ENCODE measurements around the gene MCTP2. TPM values are rescaled to one million over a fixed set of nuclear protein-coding genes. Genes with fewer than 3 reads are reported as not detected.

Gene MCTP2
- total RNA-seq, 1 experiment from 2014 or later, result 7.4 TPM

DNA sequence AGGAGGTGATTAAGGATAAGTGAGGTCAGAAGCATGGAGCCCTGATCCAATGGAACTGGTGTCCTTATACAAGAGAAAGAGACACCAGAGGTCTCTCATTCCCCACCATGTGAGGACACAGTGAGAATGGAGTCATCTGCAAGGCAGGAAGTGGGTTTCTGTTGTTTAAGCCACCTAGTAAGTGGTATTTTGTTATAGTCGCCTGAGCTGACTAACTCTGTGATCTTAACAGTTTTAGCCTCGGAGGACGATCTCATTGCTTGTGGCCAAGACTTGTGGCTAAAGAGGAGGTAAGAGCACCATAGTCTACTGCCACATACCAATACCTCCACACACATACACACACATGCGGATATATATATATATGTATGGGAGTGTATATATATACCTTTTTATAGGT, 73.8 kb downstream of the MCTP2 start (continued):
- TF ChIP-seq FOXP1 (CRISPR knock-in tag; IDR thresholded peaks at IDR 0.05; ENCODE audit: borderline replicate concordance) (no peak), GRHL2 (CRISPR knock-in tag; IDR thresholded peaks at IDR 0.05; ENCODE audit: insufficient replicate concordance, severe bottlenecking) (no peak), ZBTB21 (CRISPR knock-in tag; IDR thresholded peaks at IDR 0.05; ENCODE audit: borderline replicate concordance) (no peak), NFATC4 (CRISPR knock-in tag; IDR thresholded peaks at IDR 0.05) (no peak), HMGA2 (CRISPR knock-in tag; IDR thresholded peaks at IDR 0.05) (no peak), SOX15 (CRISPR knock-in tag; IDR thresholded peaks at IDR 0.05) (no peak), ZNF512 (CRISPR knock-in tag; IDR thresholded peaks at IDR 0.05; ENCODE audit: borderline replicate concordance) (no peak), NFE2L1 (CRISPR knock-in tag; IDR thresholded peaks at IDR 0.05) (no peak), CBFB (CRISPR knock-in tag; IDR thresholded peaks at IDR 0.05; ENCODE audit: low read depth) (no peak), NR1H2 (CRISPR knock-in tag; IDR thresholded peaks at IDR 0.05) (no peak), ZNF396 (CRISPR knock-in tag; IDR thresholded peaks at IDR 0.05; ENCODE audit: borderline replicate concordance) (no peak)
- TF ChIP-seq, protein P1, sequence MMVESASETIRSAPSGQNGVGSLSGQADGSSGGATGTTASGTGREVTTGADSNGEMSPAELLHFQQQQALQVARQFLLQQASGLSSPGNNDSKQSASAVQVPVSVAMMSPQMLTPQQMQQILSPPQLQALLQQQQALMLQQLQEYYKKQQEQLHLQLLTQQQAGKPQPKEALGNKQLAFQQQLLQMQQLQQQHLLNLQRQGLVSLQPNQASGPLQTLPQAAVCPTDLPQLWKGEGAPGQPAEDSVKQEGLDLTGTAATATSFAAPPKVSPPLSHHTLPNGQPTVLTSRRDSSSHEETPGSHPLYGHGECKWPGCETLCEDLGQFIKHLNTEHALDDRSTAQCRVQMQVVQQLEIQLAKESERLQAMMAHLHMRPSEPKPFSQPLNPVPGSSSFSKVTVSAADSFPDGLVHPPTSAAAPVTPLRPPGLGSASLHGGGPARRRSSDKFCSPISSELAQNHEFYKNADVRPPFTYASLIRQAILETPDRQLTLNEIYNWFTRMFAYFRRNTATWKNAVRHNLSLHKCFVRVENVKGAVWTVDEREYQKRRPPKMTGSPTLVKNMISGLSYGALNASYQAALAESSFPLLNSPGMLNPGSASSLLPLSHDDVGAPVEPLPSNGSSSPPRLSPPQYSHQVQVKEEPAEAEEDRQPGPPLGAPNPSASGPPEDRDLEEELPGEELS (CRISPR knock-in tag; IDR thresholded peaks at IDR 0.05), result no peak
- TF ChIP-seq, protein P2, sequence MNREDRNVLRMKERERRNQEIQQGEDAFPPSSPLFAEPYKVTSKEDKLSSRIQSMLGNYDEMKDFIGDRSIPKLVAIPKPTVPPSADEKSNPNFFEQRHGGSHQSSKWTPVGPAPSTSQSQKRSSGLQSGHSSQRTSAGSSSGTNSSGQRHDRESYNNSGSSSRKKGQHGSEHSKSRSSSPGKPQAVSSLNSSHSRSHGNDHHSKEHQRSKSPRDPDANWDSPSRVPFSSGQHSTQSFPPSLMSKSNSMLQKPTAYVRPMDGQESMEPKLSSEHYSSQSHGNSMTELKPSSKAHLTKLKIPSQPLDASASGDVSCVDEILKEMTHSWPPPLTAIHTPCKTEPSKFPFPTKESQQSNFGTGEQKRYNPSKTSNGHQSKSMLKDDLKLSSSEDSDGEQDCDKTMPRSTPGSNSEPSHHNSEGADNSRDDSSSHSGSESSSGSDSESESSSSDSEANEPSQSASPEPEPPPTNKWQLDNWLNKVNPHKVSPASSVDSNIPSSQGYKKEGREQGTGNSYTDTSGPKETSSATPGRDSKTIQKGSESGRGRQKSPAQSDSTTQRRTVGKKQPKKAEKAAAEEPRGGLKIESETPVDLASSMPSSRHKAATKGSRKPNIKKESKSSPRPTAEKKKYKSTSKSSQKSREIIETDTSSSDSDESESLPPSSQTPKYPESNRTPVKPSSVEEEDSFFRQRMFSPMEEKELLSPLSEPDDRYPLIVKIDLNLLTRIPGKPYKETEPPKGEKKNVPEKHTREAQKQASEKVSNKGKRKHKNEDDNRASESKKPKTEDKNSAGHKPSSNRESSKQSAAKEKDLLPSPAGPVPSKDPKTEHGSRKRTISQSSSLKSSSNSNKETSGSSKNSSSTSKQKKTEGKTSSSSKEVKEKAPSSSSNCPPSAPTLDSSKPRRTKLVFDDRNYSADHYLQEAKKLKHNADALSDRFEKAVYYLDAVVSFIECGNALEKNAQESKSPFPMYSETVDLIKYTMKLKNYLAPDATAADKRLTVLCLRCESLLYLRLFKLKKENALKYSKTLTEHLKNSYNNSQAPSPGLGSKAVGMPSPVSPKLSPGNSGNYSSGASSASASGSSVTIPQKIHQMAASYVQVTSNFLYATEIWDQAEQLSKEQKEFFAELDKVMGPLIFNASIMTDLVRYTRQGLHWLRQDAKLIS (CRISPR knock-in tag; IDR thresholded peaks at IDR 0.05; ENCODE audit: borderline replicate concordance), result no peak

DNA sequence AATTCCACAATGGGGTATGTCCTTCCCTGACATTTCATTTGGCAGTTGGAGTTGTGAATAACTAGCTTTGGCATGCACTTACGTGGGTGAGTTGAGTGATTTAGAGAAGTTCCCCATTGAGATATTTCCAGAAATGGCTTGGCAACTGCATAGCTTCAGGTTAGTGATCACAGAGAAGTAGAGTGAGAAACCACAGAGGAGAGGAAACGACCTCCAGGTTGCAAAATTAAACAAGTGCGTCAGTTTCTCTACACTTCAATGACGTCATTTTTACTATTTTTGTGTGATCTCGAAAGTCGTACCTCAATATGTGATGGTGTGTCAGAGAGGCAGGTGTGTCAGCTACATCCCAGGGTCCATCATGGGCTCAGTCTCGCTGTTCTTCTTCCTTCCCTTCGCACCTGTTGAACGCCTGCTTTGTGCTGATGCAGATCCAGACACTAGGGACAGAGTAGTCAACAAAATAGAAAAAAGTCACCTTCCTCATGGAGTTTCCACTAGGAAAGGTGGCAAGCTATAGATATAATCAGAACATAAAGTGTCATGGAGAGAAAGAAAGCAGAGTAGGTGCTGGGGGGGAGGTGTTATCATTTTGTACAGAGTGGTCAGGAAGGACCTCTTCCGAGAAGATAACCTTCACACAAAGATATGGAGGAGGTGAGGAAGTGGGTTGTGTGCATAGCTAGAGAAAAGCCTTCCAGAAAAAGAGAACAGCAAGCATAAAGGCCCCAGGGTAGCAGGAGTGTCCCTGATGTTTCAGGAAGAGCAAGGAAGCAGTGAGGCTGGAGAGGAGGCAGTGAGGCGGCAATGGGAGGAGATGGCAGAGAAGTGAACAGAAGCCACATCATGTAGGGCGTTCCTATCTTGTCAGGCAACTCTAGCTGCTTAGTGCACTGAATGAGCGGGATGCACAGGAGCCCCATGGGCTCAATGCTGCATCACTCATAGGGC, 75.6 kb downstream of the MCTP2 start:
- peaks cover 21% of the 10 kb centered on the region for H3K9me3 Mint-ChIP-seq
- H3K27ac Mint-ChIP-seq, result no peak overlapping the region
- no peak for DNase-seq (ENCODE audit: low spot score)
- ChIA-PET CTCF (no interaction called here), POLR2A (no interaction called here)
- H3K36me3 Mint-ChIP-seq, result peaks cover 17% of the 10 kb centered on the region
- peaks cover 4% of the 10 kb centered on the region; the same call in 1 of the 2 replicates for H3K4me1 Mint-ChIP-seq
- H3K27me3 Mint-ChIP-seq (ENCODE audit: low read depth), result no peaks in the 10 kb centered on the region
- ATAC-seq, result no peak
- no peak overlapping the region for H3K4me3 Mint-ChIP-seq
- no peak for TF ChIP-seq MYBL2 (CRISPR knock-in tag; IDR thresholded peaks at IDR 0.05)
- TF ChIP-seq ZBTB21 (CRISPR knock-in tag; IDR thresholded peaks at IDR 0.05; ENCODE audit: borderline replicate concordance), result no peak
- no peak for TF ChIP-seq PREB (CRISPR knock-in tag; IDR thresholded peaks at IDR 0.05; ENCODE audit: borderline replicate concordance)
- no peak for TF ChIP-seq FOXJ3 (CRISPR knock-in tag; IDR thresholded peaks at IDR 0.05; ENCODE audit: borderline replicate concordance)
- TF ChIP-seq ZNF263 (CRISPR knock-in tag; IDR thresholded peaks at IDR 0.05; ENCODE audit: low read depth), result no peak
- TF ChIP-seq ZNF219 (CRISPR knock-in tag; IDR thresholded peaks at IDR 0.05; ENCODE audit: borderline replicate concordance), result no peak
- no peak for TF ChIP-seq SMAD4 (CRISPR knock-in tag; IDR thresholded peaks at IDR 0.05)
- TF ChIP-seq, protein P3, sequence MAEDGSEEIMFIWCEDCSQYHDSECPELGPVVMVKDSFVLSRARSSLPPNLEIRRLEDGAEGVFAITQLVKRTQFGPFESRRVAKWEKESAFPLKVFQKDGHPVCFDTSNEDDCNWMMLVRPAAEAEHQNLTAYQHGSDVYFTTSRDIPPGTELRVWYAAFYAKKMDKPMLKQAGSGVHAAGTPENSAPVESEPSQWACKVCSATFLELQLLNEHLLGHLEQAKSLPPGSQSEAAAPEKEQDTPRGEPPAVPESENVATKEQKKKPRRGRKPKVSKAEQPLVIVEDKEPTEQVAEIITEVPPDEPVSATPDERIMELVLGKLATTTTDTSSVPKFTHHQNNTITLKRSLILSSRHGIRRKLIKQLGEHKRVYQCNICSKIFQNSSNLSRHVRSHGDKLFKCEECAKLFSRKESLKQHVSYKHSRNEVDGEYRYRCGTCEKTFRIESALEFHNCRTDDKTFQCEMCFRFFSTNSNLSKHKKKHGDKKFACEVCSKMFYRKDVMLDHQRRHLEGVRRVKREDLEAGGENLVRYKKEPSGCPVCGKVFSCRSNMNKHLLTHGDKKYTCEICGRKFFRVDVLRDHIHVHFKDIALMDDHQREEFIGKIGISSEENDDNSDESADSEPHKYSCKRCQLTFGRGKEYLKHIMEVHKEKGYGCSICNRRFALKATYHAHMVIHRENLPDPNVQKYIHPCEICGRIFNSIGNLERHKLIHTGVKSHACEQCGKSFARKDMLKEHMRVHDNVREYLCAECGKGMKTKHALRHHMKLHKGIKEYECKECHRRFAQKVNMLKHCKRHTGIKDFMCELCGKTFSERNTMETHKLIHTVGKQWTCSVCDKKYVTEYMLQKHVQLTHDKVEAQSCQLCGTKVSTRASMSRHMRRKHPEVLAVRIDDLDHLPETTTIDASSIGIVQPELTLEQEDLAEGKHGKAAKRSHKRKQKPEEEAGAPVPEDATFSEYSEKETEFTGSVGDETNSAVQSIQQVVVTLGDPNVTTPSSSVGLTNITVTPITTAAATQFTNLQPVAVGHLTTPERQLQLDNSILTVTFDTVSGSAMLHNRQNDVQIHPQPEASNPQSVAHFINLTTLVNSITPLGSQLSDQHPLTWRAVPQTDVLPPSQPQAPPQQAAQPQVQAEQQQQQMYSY (CRISPR knock-in tag; IDR thresholded peaks at IDR 0.05), result no peak
- no peak for TF ChIP-seq PRRX2 (CRISPR knock-in tag; IDR thresholded peaks at IDR 0.05)
- TF ChIP-seq MLX (CRISPR knock-in tag; IDR thresholded peaks at IDR 0.05), result no peak

All from WTC11 (cell line).